ENCODE results near the gene ALKBH4.
"Not testable (repeated sequence)": the region's sequence is repeated elsewhere in the genome, so short reads cannot be mapped to it uniquely, and the experiment has no call there.

Gene ALKBH4

GRCh38 chr7:102478314-102479208 lies 13.9 kb upstream of the ALKBH4 start, which contains the start of gene POLR2J:
POLR2J (minus strand) TSS chr7:102478922; CDS start chr7:102478860, 62 bp downstream.
- DNase-seq (ENCODE audit: low read depth): not testable (repeated sequence)

- DNase-seq (ENCODE audit: low read depth): not testable (repeated sequence)
Observed at GRCh38 chr7:102474736-102475435, 10.2 kb upstream of the ALKBH4 start.

- DNase-seq (ENCODE audit: low read depth): not testable (repeated sequence)
Observed at GRCh38 chr7:102474116-102474515, 9.5 kb upstream of the ALKBH4 start.

GRCh38 chr7:102473271-102473991 lies 8.8 kb upstream of the ALKBH4 start:
- no peak for DNase-seq (ENCODE audit: low read depth)

GRCh38 chr7:102472126-102473041 lies 7.7 kb upstream of the ALKBH4 start:
- DNase-seq (ENCODE audit: low read depth): no peak

GRCh38 chr7:102471791-102472125 lies 7.1 kb upstream of the ALKBH4 start:
- DNase-seq (ENCODE audit: low read depth): no peak

GRCh38 chr7:102469972-102470825 lies 5.5 kb upstream of the ALKBH4 start:
- no peak for DNase-seq (ENCODE audit: low read depth)

- DNase-seq (ENCODE audit: low read depth): no peak
Observed at GRCh38 chr7:102469351-102469971, 4.8 kb upstream of the ALKBH4 start.

GRCh38 chr7:102468478-102469350 lies 4.1 kb upstream of the ALKBH4 start:
- no peak for DNase-seq (ENCODE audit: low read depth)

- DNase-seq (ENCODE audit: low read depth): no peak
Observed at GRCh38 chr7:102467581-102468477, 3.2 kb upstream of the ALKBH4 start.

GRCh38 chr7:102466097-102466496 lies 1.4 kb upstream of the ALKBH4 start:
- DNase-seq (ENCODE audit: low read depth): no peak

- no peak for DNase-seq (ENCODE audit: low read depth)
Observed at GRCh38 chr7:102463841-102464576, 654 bp downstream of the ALKBH4 start.

- DNase-seq (ENCODE audit: low read depth): no peak
Observed at GRCh38 chr7:102460467-102460866, 4.2 kb downstream of the ALKBH4 start.

GRCh38 chr7:102459221-102459844 lies 5.3 kb downstream of the ALKBH4 start:
- DNase-seq (ENCODE audit: low read depth): no peak

GRCh38 chr7:102457352-102457924 lies 7.2 kb downstream of the ALKBH4 start:
- DNase-seq (ENCODE audit: low read depth): no peak

- no peak for DNase-seq (ENCODE audit: low read depth)
Observed at GRCh38 chr7:102456327-102456726, 8.3 kb downstream of the ALKBH4 start.

Data from HS-27A (cell line).